Heart right ventricle (tissue), 16 donors: ENCODE data around the gene GRIA3. TPM values are rescaled to one million over a fixed set of nuclear protein-coding genes. Genes with fewer than 3 reads are reported as not detected.

Experiments used
- ATAC-seq, 8 donors: fragments of 200-7000 bp; cut with Tn5 transposase; one replicate each; pipeline ENCODE4 v1.9.1; 2020; ENCODE audit warnings: mild to moderate bottlenecking in 8 of 8, moderate library complexity in 8 of 8, moderate number of reproducible peaks in 1 of 8
- DNase-seq, 2 donors: peaks; one replicate each; pipeline ENCODE4 v3.0.0-alpha.2; 2020
- H3K27ac ChIP-seq, 10 donors: fragments of 200-600 bp; sonication (generic) in 2 of 10; one replicate each; pipeline versions ENCODE4 v1.5.0 to v1.8.0; 2020 to 2022; ENCODE audit warnings: mild to moderate bottlenecking in 3 of 10
- H3K27me3 ChIP-seq, 7 donors: fragments of 200-600 bp; one replicate each; pipeline ENCODE4 v1.8.0; 2021 to 2022; ENCODE audit warnings: mild to moderate bottlenecking in 2 of 7
- H3K36me3 ChIP-seq, 9 donors: fragments of 200-600 bp; sonication (generic) in 1 of 9; one replicate each; pipeline versions ENCODE4 v1.5.0 to v1.8.0; 2020 to 2022; ENCODE audit warnings: mild to moderate bottlenecking in 2 of 9
- H3K4me1 ChIP-seq, 9 donors: fragments of 200-600 bp; sonication (generic) in 1 of 9; one replicate each; pipeline versions ENCODE4 v1.5.0 to v1.8.0; 2020 to 2022; ENCODE audit warnings: mild to moderate bottlenecking in 4 of 9
- H3K4me3 ChIP-seq, 10 donors: fragments of 200-600 bp; sonication (generic) in 2 of 10; one replicate each; pipeline versions ENCODE4 v1.5.0 to v1.8.0; 2020 to 2022; ENCODE audit warnings: mild to moderate bottlenecking in 7 of 10, moderate library complexity in 2 of 10
- H3K9me3 ChIP-seq, 11 donors: fragments of 200-600 bp in 10 of 11; sonication (generic) in 2 of 11; one replicate each; pipeline versions ENCODE4 v1.5.0 to v1.8.0; 2013 to 2022; ENCODE audit warnings: mild to moderate bottlenecking in 2 of 11, control low read depth in 1 of 11, moderate library complexity in 1 of 11
- WGBS, 2 donors: extraction: QIAGEN DNeasy Blood & Tissue Kit; methylation state at CpG; one replicate each; pipeline ENCODE4 v1.1.7; 2013; ENCODE audit warnings: inconsistent platforms in 1 of 2; 5-methylcytosine and 5-hydroxymethylcytosine counted together
- intact Hi-C, 10 donors: fragments of 100-400 bp; cut with DNase I; formaldehyde crosslinking; loops; one replicate each; pipeline versions ENCODE4 v1.11.1 to v1.14.2; 2022
- polyA plus RNA-seq, 2 donors: library from polyadenylated mRNA; stranded (reverse); fragments of 200-250 nt; gene quantifications; one replicate each; pipeline ENCODE4 v1.2.3, GENCODE V29; 2013
- total RNA-seq, 10 donors: library from RNA; stranded (reverse); fragmentation: NEBNext Ultra II Directional in 3 of 10; extraction: Animal tissue kit (Norgen Biotek cat#: 25700) in 3 of 10; gene quantifications; one replicate each; pipeline versions ENCODE4 v1.2.1 to v1.2.4, GENCODE V29; 2021 to 2023
- TF ChIP-seq, protein P1 (sequence below), 9 donors: fragments of 200-600 bp; sonication (generic) in 2 of 9; IDR thresholded peaks; one replicate each; pipeline versions ENCODE4 v1.5.0 to v1.8.0; 2021 to 2022; ENCODE audit warnings: antibody characterized with exemption in 9 of 9, mild to moderate bottlenecking in 5 of 9, moderate library complexity in 1 of 9
- donor health status: Arrhythmogenic right ventricular cardiomyopathy.
- donor health status: ischemic (EF 13 %, LVEDD 7.1; RV severe dilation, severe dysfunction).
- donor health status: healthy with polysubstance abuse.
- donor health status: DM: no; HTN: yes; CAD: no.
- donor health status: DM: no; HTN: no; CAD: no.
- donor health status: ischemic (EF 25% LVEDD 6.9; RV normal size, moderate dysfunction).
- donor health status: ischemic (EF 25% LVEDD 5.7; RV mildly dilated, moderate dysfunction).
- donor health status: healthy.
- donor health status: DM: yes; HTN: yes; CAD: no.
- donor health status: Ischemic cardiomyopathy.
- donor health status: ischemic (EF 35%, LVEDD 5.7; RV mildly dilated, moderate dysfunction).
- donor health status: nonischemic (EF 11% LVEDD 7.7; RV severe dilation, severe dysfunction).
- donor health status: DM: yes; HTN: yes; CAD: no.
- donor health status: PGD.
- donor health status: ischemic (EF 29% LVEDD 5.4; RV normal size, mild dysfunction).
- donor health status: nonischemic (EF 23%, LVEDD 6.1; RV moderate dilation, normal function).

Gene GRIA3
- total and polyA plus RNA-seq, 12 donors: 0.06 to 12.4 (median 1.2) TPM

- DNase-seq (no peak), ATAC-seq (peak in 2 of 8 donors; percentile 33 to 45)
- intact Hi-C loops: no loop called here
- Histone ChIP-seq H3K27ac (peak overlapping the region in 1 of 10 donors; percentile 5), H3K4me1 (peaks cover 0 to 17% (median 0%) of the 10 kb centered on the region in 9 donors), H3K9me3 (no peaks in the 10 kb centered on the region), H3K4me3 (no peak overlapping the region), H3K36me3 (no peaks in the 10 kb centered on the region), H3K27me3 (no peaks in the 10 kb centered on the region)
- 55 to 71% methylated on average over 5 of the region's 5 CpGs for WGBS, 2 donors
- TF ChIP-seq, protein P1, sequence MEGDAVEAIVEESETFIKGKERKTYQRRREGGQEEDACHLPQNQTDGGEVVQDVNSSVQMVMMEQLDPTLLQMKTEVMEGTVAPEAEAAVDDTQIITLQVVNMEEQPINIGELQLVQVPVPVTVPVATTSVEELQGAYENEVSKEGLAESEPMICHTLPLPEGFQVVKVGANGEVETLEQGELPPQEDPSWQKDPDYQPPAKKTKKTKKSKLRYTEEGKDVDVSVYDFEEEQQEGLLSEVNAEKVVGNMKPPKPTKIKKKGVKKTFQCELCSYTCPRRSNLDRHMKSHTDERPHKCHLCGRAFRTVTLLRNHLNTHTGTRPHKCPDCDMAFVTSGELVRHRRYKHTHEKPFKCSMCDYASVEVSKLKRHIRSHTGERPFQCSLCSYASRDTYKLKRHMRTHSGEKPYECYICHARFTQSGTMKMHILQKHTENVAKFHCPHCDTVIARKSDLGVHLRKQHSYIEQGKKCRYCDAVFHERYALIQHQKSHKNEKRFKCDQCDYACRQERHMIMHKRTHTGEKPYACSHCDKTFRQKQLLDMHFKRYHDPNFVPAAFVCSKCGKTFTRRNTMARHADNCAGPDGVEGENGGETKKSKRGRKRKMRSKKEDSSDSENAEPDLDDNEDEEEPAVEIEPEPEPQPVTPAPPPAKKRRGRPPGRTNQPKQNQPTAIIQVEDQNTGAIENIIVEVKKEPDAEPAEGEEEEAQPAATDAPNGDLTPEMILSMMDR (IDR thresholded peaks at IDR 0.05): no peak
Observed at GRCh38 chrX:123222920-123223319, 38.8 kb downstream of the GRIA3 start.

- DNase-seq: no peak
- Histone ChIP-seq H3K9me3 (no peaks in the 10 kb centered on the region), H3K27me3 (no peaks in the 10 kb centered on the region), H3K27ac (peak overlapping the region in 1 of 10 donors; percentile 5), H3K36me3 (no peaks in the 10 kb centered on the region), H3K4me1 (peaks cover 0 to 17% (median 0%) of the 10 kb centered on the region in 9 donors), H3K4me3 (no peak overlapping the region)
- TF ChIP-seq, protein P1 (IDR thresholded peaks at IDR 0.05): no peak
- WGBS, 2 donors: 42 to 60% methylated on average over 1 of the region's 1 CpG
- ATAC-seq: no peak
- intact Hi-C loops: no loop called here
Observed at GRCh38 chrX:123223409-123223808, 39.3 kb downstream of the GRIA3 start.

DNA sequence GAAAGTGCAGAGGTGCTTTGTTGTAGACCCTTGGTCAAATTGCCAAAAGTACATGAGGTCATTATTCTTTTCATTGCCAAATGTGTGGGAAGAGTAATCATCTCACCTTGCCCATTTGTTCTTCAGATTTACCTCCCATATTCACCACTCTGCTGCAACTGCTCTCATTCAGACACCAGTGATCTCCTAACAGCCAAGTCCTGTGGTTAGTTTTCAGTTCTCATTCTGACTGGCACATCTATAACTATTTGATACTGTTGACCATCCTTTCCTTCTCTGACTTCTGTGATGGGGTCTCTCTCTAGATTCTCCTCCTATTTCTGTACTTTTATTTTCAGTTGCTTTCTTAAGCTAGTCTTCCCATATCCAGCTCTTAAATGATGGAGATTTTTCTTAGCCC, 39.8 kb downstream of the GRIA3 start:
- Histone ChIP-seq H3K36me3 (no peaks in the 10 kb centered on the region), H3K27me3 (no peaks in the 10 kb centered on the region), H3K4me3 (no peak overlapping the region), H3K9me3 (no peaks in the 10 kb centered on the region), H3K27ac (no peak overlapping the region), H3K4me1 (peaks cover 0 to 16% (median 0%) of the 10 kb centered on the region in 9 donors)
- DNase-seq: no peak
- TF ChIP-seq, protein P1 (IDR thresholded peaks at IDR 0.05): no peak
- intact Hi-C loops: no loop called here
- ATAC-seq: no peak

- H3K36me3 ChIP-seq: no peaks in the 10 kb centered on the region
- H3K9me3 ChIP-seq: no peaks in the 10 kb centered on the region
- no peak overlapping the region for H3K27ac ChIP-seq
- ATAC-seq (no peak), DNase-seq (no peak)
- H3K27me3 ChIP-seq: no peaks in the 10 kb centered on the region
- WGBS, 2 donors: 17 to 24% methylated on average over 2 of the region's 2 CpGs
- no peak overlapping the region for H3K4me3 ChIP-seq
- no peaks in the 10 kb centered on the region for H3K4me1 ChIP-seq
- TF ChIP-seq, protein P1 (IDR thresholded peaks at IDR 0.05): no peak
- intact Hi-C loops: no loop called here
Observed at GRCh38 chrX:123230798-123231197, 46.7 kb downstream of the GRIA3 start.
